Suprapubic skin (tissue), 3 donors: ENCODE results near the gene JUND.

Experiments used
- POLR2A ChIP-seq, 2 donors: fragments of 450-650 bp; IDR thresholded peaks; one replicate each; pipeline ENCODE4 v1.6.1; 2017; ENCODE audit warnings: antibody characterized with exemption in 2 of 2, mild to moderate bottlenecking in 2 of 2, moderate library complexity in 2 of 2
- TF ChIP-seq, protein P1 (sequence below), 2 donors: fragments of 200-600 bp in 1 of 2; fragments of 450-650 bp in 1 of 2; sonication (generic) in 1 of 2; IDR thresholded peaks; one replicate each; pipeline ENCODE4 v1.5.1; 2016 to 2019; ENCODE audit warnings: antibody characterized with exemption in 2 of 2, mild to moderate bottlenecking in 1 of 2, moderate library complexity in 1 of 2

DNA sequence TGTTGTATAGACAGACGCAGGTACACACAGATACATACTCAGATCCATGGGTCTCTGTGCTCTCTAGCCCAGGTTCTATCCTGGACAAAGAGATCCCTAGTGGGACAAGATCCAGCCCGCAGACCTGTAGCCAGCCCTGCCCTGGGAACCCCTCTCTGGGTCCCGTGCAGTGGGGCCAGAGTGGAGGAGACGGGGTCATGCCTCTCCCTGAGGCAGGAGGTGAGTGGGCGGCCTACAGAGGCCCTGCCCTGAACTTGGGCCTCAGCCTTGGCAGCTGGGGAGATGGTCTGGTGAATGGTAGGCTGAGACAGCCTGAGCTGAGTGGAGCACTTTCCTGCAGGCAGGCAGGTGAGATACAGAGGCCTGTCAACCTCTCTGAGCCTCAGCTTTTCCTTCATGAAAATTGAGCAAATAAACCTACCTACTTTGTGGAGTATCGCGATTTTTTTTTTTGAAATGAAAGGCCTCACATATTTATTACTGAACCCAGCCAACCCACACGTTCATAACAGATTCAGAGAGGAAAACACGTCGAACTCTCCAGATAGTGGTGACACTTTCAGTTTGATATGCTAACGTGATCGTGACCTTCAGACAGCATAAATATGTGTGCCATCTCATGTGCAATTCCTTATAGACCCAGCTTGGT, 3.4 kb upstream of the JUND start:
- no peak for TF ChIP-seq POLR2A (IDR thresholded peaks at IDR 0.05)
- TF ChIP-seq, protein P1, sequence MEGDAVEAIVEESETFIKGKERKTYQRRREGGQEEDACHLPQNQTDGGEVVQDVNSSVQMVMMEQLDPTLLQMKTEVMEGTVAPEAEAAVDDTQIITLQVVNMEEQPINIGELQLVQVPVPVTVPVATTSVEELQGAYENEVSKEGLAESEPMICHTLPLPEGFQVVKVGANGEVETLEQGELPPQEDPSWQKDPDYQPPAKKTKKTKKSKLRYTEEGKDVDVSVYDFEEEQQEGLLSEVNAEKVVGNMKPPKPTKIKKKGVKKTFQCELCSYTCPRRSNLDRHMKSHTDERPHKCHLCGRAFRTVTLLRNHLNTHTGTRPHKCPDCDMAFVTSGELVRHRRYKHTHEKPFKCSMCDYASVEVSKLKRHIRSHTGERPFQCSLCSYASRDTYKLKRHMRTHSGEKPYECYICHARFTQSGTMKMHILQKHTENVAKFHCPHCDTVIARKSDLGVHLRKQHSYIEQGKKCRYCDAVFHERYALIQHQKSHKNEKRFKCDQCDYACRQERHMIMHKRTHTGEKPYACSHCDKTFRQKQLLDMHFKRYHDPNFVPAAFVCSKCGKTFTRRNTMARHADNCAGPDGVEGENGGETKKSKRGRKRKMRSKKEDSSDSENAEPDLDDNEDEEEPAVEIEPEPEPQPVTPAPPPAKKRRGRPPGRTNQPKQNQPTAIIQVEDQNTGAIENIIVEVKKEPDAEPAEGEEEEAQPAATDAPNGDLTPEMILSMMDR (IDR thresholded peaks at IDR 0.05), result no peak
